Sigmoid colon (tissue), 3 donors: ENCODE measurements around the gene RELN.

Experiments used
- CTCF ChIP-seq, 4 experiments: fragments of 450-650 bp in 3 of 4; fragments of 200-600 bp in 1 of 4; IDR thresholded peaks; one replicate each; pipeline ENCODE4 v1.5.1; 2016 to 2019; ENCODE audit warnings: antibody characterized with exemption in 4 of 4, mild to moderate bottlenecking in 3 of 4, moderate library complexity in 2 of 4
- POLR2A ChIP-seq, 2 donors: fragments of 450-650 bp; IDR thresholded peaks; one replicate each; pipeline ENCODE4 v1.6.1; 2016; ENCODE audit warnings: antibody characterized with exemption in 2 of 2, mild to moderate bottlenecking in 2 of 2, moderate library complexity in 2 of 2

GRCh38 chr7:103748680-103749079, 240.8 kb downstream of the RELN start:
- TF ChIP-seq CTCF (IDR thresholded peaks at IDR 0.05) = no peak
- TF ChIP-seq POLR2A (IDR thresholded peaks at IDR 0.05) = no peak
